Measurements from ENCODE around the gene BLACAT1. TPM values are rescaled to one million over a fixed set of nuclear protein-coding genes. Genes with fewer than 3 reads are reported as not detected.

The BLACAT1 gene
- total and polyA plus RNA-seq, 2 of the 8 experiments (the other 6 are each of a cell fraction or from before 2014, with no cell fraction given) = 3.5 to 10.5 TPM

DNA sequence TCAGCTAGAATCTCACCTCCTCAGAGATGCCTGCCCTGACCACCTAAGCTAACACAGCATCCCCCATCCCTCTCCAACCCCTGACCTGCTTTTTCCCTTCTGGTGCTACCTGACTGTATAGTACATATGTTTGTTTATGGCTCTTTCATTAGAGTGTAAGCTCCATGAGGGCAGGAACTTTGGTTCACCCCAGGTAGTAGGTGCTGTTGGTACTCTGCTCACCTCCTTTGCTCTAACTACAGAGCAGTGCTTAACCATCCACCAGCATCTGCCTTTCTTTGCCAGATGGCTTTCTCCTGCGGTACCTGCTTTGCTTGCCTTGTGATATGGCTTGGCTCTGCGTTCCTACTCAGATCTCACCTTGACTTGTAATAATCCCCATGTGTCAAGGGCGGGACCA lies 18.7 kb upstream of the BLACAT1 start (continued):
- TF ChIP-seq, protein P1, sequence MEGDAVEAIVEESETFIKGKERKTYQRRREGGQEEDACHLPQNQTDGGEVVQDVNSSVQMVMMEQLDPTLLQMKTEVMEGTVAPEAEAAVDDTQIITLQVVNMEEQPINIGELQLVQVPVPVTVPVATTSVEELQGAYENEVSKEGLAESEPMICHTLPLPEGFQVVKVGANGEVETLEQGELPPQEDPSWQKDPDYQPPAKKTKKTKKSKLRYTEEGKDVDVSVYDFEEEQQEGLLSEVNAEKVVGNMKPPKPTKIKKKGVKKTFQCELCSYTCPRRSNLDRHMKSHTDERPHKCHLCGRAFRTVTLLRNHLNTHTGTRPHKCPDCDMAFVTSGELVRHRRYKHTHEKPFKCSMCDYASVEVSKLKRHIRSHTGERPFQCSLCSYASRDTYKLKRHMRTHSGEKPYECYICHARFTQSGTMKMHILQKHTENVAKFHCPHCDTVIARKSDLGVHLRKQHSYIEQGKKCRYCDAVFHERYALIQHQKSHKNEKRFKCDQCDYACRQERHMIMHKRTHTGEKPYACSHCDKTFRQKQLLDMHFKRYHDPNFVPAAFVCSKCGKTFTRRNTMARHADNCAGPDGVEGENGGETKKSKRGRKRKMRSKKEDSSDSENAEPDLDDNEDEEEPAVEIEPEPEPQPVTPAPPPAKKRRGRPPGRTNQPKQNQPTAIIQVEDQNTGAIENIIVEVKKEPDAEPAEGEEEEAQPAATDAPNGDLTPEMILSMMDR (IDR thresholded peaks at IDR 0.05; ENCODE audit: control extremely low read depth in 1 of 3, insufficient read depth in 1 of 3, low read depth in 1 of 3, low read length in 3 of 3) = no peak
